H1 (cell line): ENCODE data around the gene ECI1. TPM values are rescaled to one million over a fixed set of nuclear protein-coding genes. Genes with fewer than 3 reads are reported as not detected.

Experiments
- CTCF ChIA-PET: fragments of 300-600 bp; sonication (Branson Sonifier 250); formaldehyde crosslinking; loops from one replicate; lab custom pipeline; 2021; ENCODE audit not compliant: partially characterized antibody; lab: Charles Lee
- POLR2A ChIA-PET: fragments of 300-600 bp; sonication (Branson Sonifier 250); formaldehyde crosslinking; loops from one replicate; lab custom pipeline; 2021; ENCODE audit warnings: inconsistent platforms; ENCODE audit not compliant: partially characterized antibody; lab: Charles Lee
- DNase-seq, 2 experiments: peaks; one replicate each; pipeline versions ENCODE4 v3.0.0 to v3.0.0-alpha.2; 2010 to 2022; ENCODE audit warnings: low spot score in 2 of 2, low read depth in 1 of 2, mixed read lengths in 1 of 2
- FAIRE-seq: peaks from 2 replicates; lab custom pipeline; 2011; peaks lifted over from hg19 to GRCh38; lab: Jason Lieb, UNC
- H2AFZ ChIP-seq: 2 replicates; pipeline ENCODE4 v1.8.1; 2012; ENCODE audit warnings: low read length, inconsistent platforms
- H2AK5ac ChIP-seq: 2 replicates; pipeline ENCODE4 v1.6.1; 2013; ENCODE audit warnings: low read depth, low read length
- H2BK120ac ChIP-seq: replicated peaks from 2 replicates; pipeline ENCODE3; 2013; ENCODE audit warnings: low read depth, low read length, inconsistent platforms
- H2BK12ac ChIP-seq: 2 replicates; pipeline ENCODE4 v1.6.1; 2013; ENCODE audit warnings: low read depth, low read length
- H2BK15ac ChIP-seq: 2 replicates; pipeline ENCODE4 v1.6.1; 2013; ENCODE audit warnings: low read length
- H2BK20ac ChIP-seq: 2 replicates; pipeline ENCODE4 v1.6.1; 2013; ENCODE audit warnings: low read length
- H2BK5ac ChIP-seq: 2 replicates; pipeline ENCODE4 v1.6.1; 2013; ENCODE audit warnings: low read depth, low read length
- H3K14ac ChIP-seq: 2 replicates; pipeline ENCODE4 v1.6.1; 2013; ENCODE audit warnings: inconsistent platforms; ENCODE audit not compliant: insufficient read length
- H3K18ac ChIP-seq: 2 replicates; pipeline ENCODE4 v1.6.1; 2013; ENCODE audit warnings: low read length; ENCODE audit errors: extremely low read depth
- H3K23ac ChIP-seq: 2 replicates; pipeline ENCODE4 v1.6.1; 2013; ENCODE audit warnings: inconsistent platforms; ENCODE audit not compliant: insufficient read length
- H3K23me2 ChIP-seq: 2 replicates; pipeline ENCODE4 v1.6.1; 2013; ENCODE audit warnings: low read depth, low read length
- H3K27ac ChIP-seq: 2 replicates; pipeline ENCODE4 v1.6.1; 2011; ENCODE audit warnings: low read depth, low read length, inconsistent platforms
- H3K27me3 ChIP-seq, 4 experiments: replicated peaks in 1 of 4; 1 replicate in 1 of 4; 2 replicates in 3 of 4; pipeline versions ENCODE4 v1.6.1 to v1.8.1; 2011 to 2013; ENCODE audit warnings: low read length in 3 of 4, mild to moderate bottlenecking in 3 of 4, inconsistent platforms in 2 of 4, mixed read lengths in 2 of 4, moderate library complexity in 1 of 4; ENCODE audit not compliant: control insufficient read depth in 3 of 4, insufficient read depth in 3 of 4; ENCODE audit errors: extremely low read depth in 1 of 4
- H3K36me3 ChIP-seq, 4 experiments: 2 replicates each; pipeline versions ENCODE4 v1.6.1 to v1.8.1; 2011 to 2013; ENCODE audit warnings: mild to moderate bottlenecking in 4 of 4, low read length in 3 of 4, moderate library complexity in 2 of 4, control low read depth in 1 of 4, inconsistent platforms in 1 of 4; ENCODE audit not compliant: insufficient read depth in 4 of 4, control insufficient read depth in 2 of 4
- H3K4ac ChIP-seq: replicated peaks from 2 replicates; pipeline ENCODE3; 2013; ENCODE audit warnings: low read length, low read depth, mixed read lengths, inconsistent platforms; ENCODE audit not compliant: insufficient read length
- H3K4me1 ChIP-seq, 4 experiments: replicated peaks in 1 of 4; 1 replicate in 1 of 4; 2 replicates in 3 of 4; pipeline versions ENCODE4 v1.6.1 to v1.8.1; 2011 to 2013; ENCODE audit warnings: low read length in 3 of 4, inconsistent platforms in 2 of 4, mixed read lengths in 1 of 4; ENCODE audit not compliant: insufficient read depth in 4 of 4, control insufficient read depth in 3 of 4
- H3K4me2 ChIP-seq, 2 experiments: 2 replicates each; pipeline versions ENCODE4 v1.6.1 to v1.8.1; 2011 to 2013; ENCODE audit warnings: low read depth in 2 of 2, low read length in 2 of 2, control low read depth in 1 of 2, inconsistent platforms in 1 of 2, mild to moderate bottlenecking in 1 of 2; ENCODE audit not compliant: insufficient read depth in 1 of 2
- H3K4me3 ChIP-seq, 4 experiments: fragments of 200-600, 300-600 bp in 1 of 4; sonication (generic), shearing (Covaris generic), sonication (Bioruptor Twin) in 1 of 4; 2 replicates each; pipeline versions ENCODE4 v1.5.1 to v1.8.1; 2011 to 2016; ENCODE audit warnings: low read length in 4 of 4, low read depth in 3 of 4, control low read depth in 2 of 4, inconsistent platforms in 2 of 4, mild to moderate bottlenecking in 2 of 4, mixed read lengths in 1 of 4, moderate library complexity in 1 of 4; ENCODE audit not compliant: insufficient read depth in 2 of 4; ENCODE audit errors: extremely low read depth in 1 of 4
- H3K56ac ChIP-seq: replicated peaks from 2 replicates; pipeline ENCODE3; 2013; ENCODE audit warnings: low read depth, mild to moderate bottlenecking, mixed read lengths, low read length, inconsistent platforms; ENCODE audit not compliant: insufficient read length
- H3K79me1 ChIP-seq: 2 replicates; pipeline ENCODE4 v1.6.1; 2013; ENCODE audit warnings: low read depth, low read length, control low read depth
- H3K79me2 ChIP-seq, 2 experiments: 2 replicates each; pipeline versions ENCODE4 v1.6.1 to v1.8.1; 2012 to 2013; ENCODE audit warnings: low read length in 2 of 2, mild to moderate bottlenecking in 2 of 2, inconsistent platforms in 1 of 2; ENCODE audit not compliant: insufficient read depth in 2 of 2, control insufficient read depth in 1 of 2
- H3K9ac ChIP-seq, 4 experiments: replicated peaks in 1 of 4; 1 replicate in 1 of 4; 2 replicates in 3 of 4; pipeline versions ENCODE4 v1.6.1 to v1.8.1; 2011 to 2013; ENCODE audit warnings: low read depth in 3 of 4, low read length in 3 of 4, control low read depth in 2 of 4, mild to moderate bottlenecking in 2 of 4, moderate library complexity in 2 of 4, inconsistent platforms in 1 of 4; ENCODE audit errors: extremely low read depth in 1 of 4
- H3K9me3 ChIP-seq, 2 experiments: 2 replicates each; pipeline versions ENCODE4 v1.6.1 to v1.8.1; 2012 to 2013; ENCODE audit warnings: mild to moderate bottlenecking in 2 of 2, moderate library complexity in 2 of 2, control low read depth in 1 of 2, inconsistent platforms in 1 of 2, low read depth in 1 of 2, low read length in 1 of 2, mixed read lengths in 1 of 2; ENCODE audit not compliant: insufficient read depth in 2 of 2
- H4K20me1 ChIP-seq, 2 experiments: replicated peaks in 1 of 2; 2 replicates each; pipeline versions ENCODE3 to v1.8.1; 2011 to 2013; ENCODE audit warnings: inconsistent platforms in 2 of 2, low read length in 2 of 2, mild to moderate bottlenecking in 1 of 2; ENCODE audit not compliant: insufficient read depth in 2 of 2, control insufficient read depth in 1 of 2
- H4K5ac ChIP-seq: 2 replicates; pipeline ENCODE4 v1.6.1; 2013; ENCODE audit warnings: low read length, low read depth, mixed read lengths, inconsistent platforms; ENCODE audit not compliant: insufficient read length
- H4K8ac ChIP-seq: 2 replicates; pipeline ENCODE4 v1.8.0; 2013; ENCODE audit warnings: mild to moderate bottlenecking, moderate library complexity, low read length, inconsistent platforms; ENCODE audit not compliant: insufficient read depth; ENCODE audit errors: extremely low read depth
- H4K91ac ChIP-seq: replicated peaks from 2 replicates; pipeline ENCODE3; 2013; ENCODE audit warnings: low read length, mixed read lengths, inconsistent platforms; ENCODE audit not compliant: insufficient read length
- BRCA1 ChIP-seq: IDR thresholded peaks from 2 replicates; pipeline ENCODE4 v1.6.1; 2012; ENCODE audit warnings: low read depth, low read length, improper control_type of control experiment
- JUND ChIP-seq: IDR thresholded peaks from 2 replicates; pipeline ENCODE4 v1.6.1; 2011; ENCODE audit warnings: mild to moderate bottlenecking, improper control_type of control experiment, low read length
- MAFK ChIP-seq: IDR thresholded peaks from 2 replicates; pipeline ENCODE4 v1.6.1; 2012; ENCODE audit warnings: low read depth, mild to moderate bottlenecking, improper control_type of control experiment, low read length
- PHF8 ChIP-seq: fragments of 200-600 bp; sonication (generic); conservative IDR thresholded peaks from 2 replicates; pipeline ENCODE4 v1.7.1; 2012; ENCODE audit warnings: low read depth, mild to moderate bottlenecking, inconsistent platforms, low read length, moderate library complexity
- POLR2A ChIP-seq, 2 experiments: IDR thresholded peaks; 1 replicate in 1 of 2; 2 replicates in 1 of 2; pipeline ENCODE4 v1.6.1; 2011; ENCODE audit warnings: low read depth in 2 of 2, low read length in 2 of 2, mild to moderate bottlenecking in 2 of 2; ENCODE audit errors: control extremely low read depth in 1 of 2
- RAD21 ChIP-seq, 2 experiments: IDR thresholded peaks in 1 of 2; conservative IDR thresholded peaks in 1 of 2; 2 replicates each; pipeline ENCODE4 v1.6.1; 2011; ENCODE audit warnings: low read depth in 2 of 2, low read length in 2 of 2, improper control_type of control experiment in 1 of 2, inconsistent platforms in 1 of 2, mild to moderate bottlenecking in 1 of 2, moderate library complexity in 1 of 2
- RFX5 ChIP-seq: IDR thresholded peaks from 2 replicates; pipeline ENCODE4 v1.6.1; 2011; ENCODE audit warnings: low read depth, low read length, improper control_type of control experiment, borderline replicate concordance
- SIN3A ChIP-seq, 2 experiments: IDR thresholded peaks in 1 of 2; conservative IDR thresholded peaks in 1 of 2; 2 replicates each; pipeline ENCODE4 v1.6.1; 2011 to 2012; ENCODE audit warnings: low read length in 2 of 2, improper control_type of control experiment in 1 of 2, low read depth in 1 of 2, mild to moderate bottlenecking in 1 of 2
- SP1 ChIP-seq: IDR thresholded peaks from 2 replicates; pipeline ENCODE4 v1.6.1; 2011; ENCODE audit warnings: low read depth, low read length
- SP2 ChIP-seq: IDR thresholded peaks from 2 replicates; pipeline ENCODE4 v1.6.1; 2012; ENCODE audit warnings: mild to moderate bottlenecking, low read length, inconsistent platforms
- SP4 ChIP-seq: IDR thresholded peaks from 2 replicates; pipeline ENCODE4 v1.6.1; 2012; ENCODE audit warnings: low read length, inconsistent platforms
- SRF ChIP-seq: IDR thresholded peaks from 2 replicates; pipeline ENCODE4 v1.6.1; 2011; ENCODE audit warnings: mild to moderate bottlenecking, low read depth, low read length, moderate library complexity
- TAF1 ChIP-seq: IDR thresholded peaks from 2 replicates; pipeline ENCODE4 v1.6.1; 2011; ENCODE audit warnings: mild to moderate bottlenecking, low read depth, low read length
- TCF12 ChIP-seq: IDR thresholded peaks from 2 replicates; pipeline ENCODE4 v1.6.1; 2011; ENCODE audit warnings: low read depth, mild to moderate bottlenecking, low read length
- TEAD4 ChIP-seq: IDR thresholded peaks from 2 replicates; pipeline ENCODE4 v1.6.1; 2012; ENCODE audit warnings: low read depth, low read length, inconsistent platforms, mixed read lengths
- WGBS, 2 experiments: shearing (Covaris generic) in 1 of 2; methylation state at CpG; one replicate each; pipeline versions ENCODE4 v1.1.6 to v1.1.7; 2013 to 2015; ENCODE audit warnings: low lambda C conversion rate in 2 of 2, mixed read lengths in 2 of 2, inconsistent platforms in 1 of 2, low coverage in 1 of 2, missing lambda C conversion rate in 1 of 2; ENCODE audit not compliant: insufficient replicate concordance in 2 of 2, insufficient coverage in 1 of 2, insufficient read length in 1 of 2; ENCODE audit errors: extremely low coverage in 1 of 2, missing lambda C conversion rate in 1 of 2; 5-methylcytosine and 5-hydroxymethylcytosine counted together
- polyA plus RNA-seq, 7 experiments: library from polyadenylated mRNA; depleted of rRNA in 3 of 7; stranded (reverse) in 5 of 7; unstranded in 2 of 7; fragments of >200 nt in 5 of 7; fragments of 200-250 nt in 2 of 7; gene quantifications; 1 replicate in 5 of 7; 2 replicates in 1 of 7; 4 replicates in 1 of 7; pipeline versions ENCODE4 v1.2.1 to v1.2.3, GENCODE V29; 2011 to 2013; ENCODE audit warnings: missing spikeins in 2 of 7, mixed read lengths in 2 of 7
- total RNA-seq: library from RNA; stranded (reverse); fragmentation: NEBNext Ultra II Directional; extraction: Animal tissue kit (Norgen Biotek cat#: 25700); gene quantifications from 2 replicates; pipeline ENCODE4 v1.2.1, GENCODE V29; 2021

Gene ECI1
- total and polyA plus RNA-seq, 2 of the 8 experiments (the other 6 are each of a cell fraction or from before 2014, with no cell fraction given) = 79.5 to 151 TPM

GRCh38 chr16:2288726-2289125 is 37.3 kb upstream of the ECI1 start:
- Histone ChIP-seq H3K23ac (no peak overlapping the region), H3K79me1 (no peaks in the 10 kb centered on the region), H2AK5ac (no peak overlapping the region), H3K4me3 (no peak overlapping the region), H2BK15ac (no peak overlapping the region), H3K4me2 (no peak overlapping the region), H3K9me3 (no peaks in the 10 kb centered on the region), H3K27me3 (no peaks in the 10 kb centered on the region)
- no peak for FAIRE-seq
- CTCF ChIA-PET = interaction anchor here (0.8 to 5.0 kb wide), 6 partner anchors 8 to 139 kb away, joined by 3 to 30 read pairs (median 3); no protein-coding TSS in a partner anchor
- TF ChIP-seq SP4 = no peak
- TF ChIP-seq BRCA1 = no peak
- no peak for TF ChIP-seq PHF8
- no peak for TF ChIP-seq RAD21 (IDR thresholded peaks at IDR 0.05 in 1 of 2, conservative IDR thresholded peaks at IDR 0.05 in 1 of 2; ENCODE audit: low read depth in 2 of 2, low read length in 2 of 2)
- TF ChIP-seq JUND = no peak
- TF ChIP-seq POLR2A (IDR thresholded peaks at IDR 0.05; ENCODE audit: control extremely low read depth in 1 of 2, low read depth in 2 of 2, low read length in 2 of 2) = no peak
- no peak for TF ChIP-seq SP2
- no peak for TF ChIP-seq SIN3A (conservative IDR thresholded peaks at IDR 0.05 in 1 of 2, IDR thresholded peaks at IDR 0.05 in 1 of 2; ENCODE audit: low read depth in 1 of 2, low read length in 2 of 2)
- no peak for TF ChIP-seq MAFK
- TF ChIP-seq SP1 = no peak
- no peak for TF ChIP-seq TAF1
- TF ChIP-seq RFX5 = no peak
- TF ChIP-seq SRF = no peak
- TF ChIP-seq TCF12 = no peak
- no peak for TF ChIP-seq TEAD4
- TF ChIP-seq, all 59 proteins: peak for 0
- Histone ChIP-seq H3K23me2 (no peaks in the 10 kb centered on the region), H3K14ac (no peak overlapping the region), H3K4me1 (no peaks in the 10 kb centered on the region; a peak in 1 of 7 replicates), H2AFZ (no peak overlapping the region), H3K79me2 (no peaks in the 10 kb centered on the region), H2BK12ac (no peak overlapping the region), H4K5ac (no peak overlapping the region), H4K20me1 (no peaks in the 10 kb centered on the region), H3K27ac (no peak overlapping the region), H2BK120ac (no peak overlapping the region), H3K18ac (no peak overlapping the region), H2BK5ac (no peak overlapping the region), H3K4ac (no peak overlapping the region), H3K9ac (no peak overlapping the region), H4K8ac (no peak overlapping the region), H2BK20ac (no peak overlapping the region), H3K36me3 (no peaks in the 10 kb centered on the region), H4K91ac (no peak overlapping the region), H3K56ac (no peak overlapping the region)
- POLR2A ChIA-PET = interaction anchor here (0.6 to 5.2 kb wide), 10 partner anchors 8 to 724 kb away, joined by 3 to 28 read pairs (median 3); partner anchors contain the start of gene ECI1
- no peak for DNase-seq
- WGBS, 2 experiments = 91% methylated on average over 8 of the region's 8 CpGs; no CpG with 5 or more reads in 1 of the 2 experiments
